Esophagus muscularis mucosa (tissue), 4 donors: ENCODE measurements around the gene WNT7A. TPM values are rescaled to one million over a fixed set of nuclear protein-coding genes. Genes with fewer than 3 reads are reported as not detected.

Source experiments
- DNase-seq: peaks from one replicate; pipeline ENCODE4 v3.0.0-alpha.2; 2017; ENCODE audit errors: extremely low spot score
- H3K27ac ChIP-seq, 4 donors: fragments of 200-600 bp; sonication (generic); replicated peaks in 1 of 4; 1 replicate in 3 of 4; 2 replicates in 1 of 4; pipeline ENCODE4 v1.5.1; 2016 to 2019; ENCODE audit warnings: mild to moderate bottlenecking in 1 of 4
- H3K27me3 ChIP-seq, 4 donors: fragments of 200-600 bp; sonication (generic); one replicate each; pipeline versions ENCODE4 v1.5.1 to v1.6.0; 2016 to 2019
- H3K36me3 ChIP-seq, 4 donors: fragments of 200-600 bp; sonication (generic); one replicate each; pipeline ENCODE4 v1.5.1; 2016 to 2019
- H3K4me1 ChIP-seq, 4 donors: fragments of 200-600 bp; sonication (generic); one replicate each; pipeline ENCODE4 v1.5.1; 2016 to 2019
- H3K4me3 ChIP-seq, 4 donors: fragments of 200-600 bp; sonication (generic); 1 replicate in 2 of 4; 2 replicates in 2 of 4; pipeline ENCODE4 v1.5.1; 2016 to 2019; ENCODE audit warnings: mild to moderate bottlenecking in 4 of 4, moderate library complexity in 1 of 4
- H3K9me3 ChIP-seq, 4 donors: fragments of 200-600 bp; sonication (generic); 1 replicate in 3 of 4; 2 replicates in 1 of 4; pipeline ENCODE4 v1.5.1; 2016 to 2019
- EP300 ChIP-seq: sonication (generic); formaldehyde crosslinking; IDR thresholded peaks from one replicate; pipeline ENCODE4 v1.6.1; 2017; ENCODE audit warnings: antibody characterized with exemption
- POLR2A ChIP-seq: fragments of 450-650 bp; IDR thresholded peaks from one replicate; pipeline ENCODE4 v1.6.1; 2017; ENCODE audit warnings: antibody characterized with exemption, moderate library complexity, mild to moderate bottlenecking, low read depth
- POLR2AphosphoS5 ChIP-seq, 2 donors: sonication (generic); formaldehyde crosslinking; IDR thresholded peaks; one replicate each; pipeline ENCODE4 v1.6.1; 2017; ENCODE audit warnings: antibody characterized with exemption in 2 of 2
- WGBS: methylation state at CpG from one replicate; pipeline ENCODE4 v1.1.5; 2018; 5-methylcytosine and 5-hydroxymethylcytosine counted together
- intact Hi-C: fragments of 100-400 bp; cut with DNase I; formaldehyde crosslinking; loops from one replicate; pipeline ENCODE4 v1.15.1; 2023
- total RNA-seq, 4 donors: library from RNA; depleted of rRNA; stranded (reverse); fragments of >200 nt; gene quantifications; one replicate each; pipeline versions ENCODE4 v1.1.0 to v1.2.1, GENCODE V29; 2016
- TF ChIP-seq, protein P1 (sequence below), 3 experiments: fragments of 200-600 bp in 2 of 3; fragments of 450-650 bp in 1 of 3; sonication (generic) in 2 of 3; IDR thresholded peaks; one replicate each; pipeline ENCODE4 v1.5.1; 2017 to 2019; ENCODE audit warnings: antibody characterized with exemption in 3 of 3, mild to moderate bottlenecking in 2 of 3, moderate library complexity in 1 of 3

The WNT7A gene
- total RNA-seq, 4 donors from 2014 or later: not detected

DNA sequence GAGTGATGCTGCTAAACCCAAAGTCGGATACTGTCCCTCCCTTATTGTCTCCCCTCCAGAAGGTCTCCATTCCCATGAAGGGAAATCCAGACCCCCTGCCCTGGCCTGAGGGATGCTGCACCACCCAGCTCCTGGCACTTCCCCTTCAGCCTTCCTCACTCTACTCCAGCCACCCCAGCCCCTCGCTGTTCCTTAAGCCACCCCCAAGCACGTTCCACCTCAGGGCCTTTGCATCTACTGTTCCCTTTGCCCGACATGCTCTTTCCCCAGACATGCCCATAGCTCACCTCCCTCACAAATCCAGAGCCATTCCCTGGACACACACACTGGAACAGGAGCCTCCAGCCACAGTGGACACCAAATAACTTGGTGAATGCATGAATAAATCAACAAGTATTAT is 8.1 kb downstream of the WNT7A start:
- Histone ChIP-seq H3K4me3 (no peak overlapping the region), H3K4me1 (no peaks in the 10 kb centered on the region), H3K27me3 (peaks cover 0 to 42% (median 3%) of the 10 kb centered on the region in 4 donors), H3K9me3 (peaks cover 0 to 10% (median 8%) of the 10 kb centered on the region in 4 donors), H3K27ac (no peak overlapping the region), H3K36me3 (no peaks in the 10 kb centered on the region)
- TF ChIP-seq, protein P1, sequence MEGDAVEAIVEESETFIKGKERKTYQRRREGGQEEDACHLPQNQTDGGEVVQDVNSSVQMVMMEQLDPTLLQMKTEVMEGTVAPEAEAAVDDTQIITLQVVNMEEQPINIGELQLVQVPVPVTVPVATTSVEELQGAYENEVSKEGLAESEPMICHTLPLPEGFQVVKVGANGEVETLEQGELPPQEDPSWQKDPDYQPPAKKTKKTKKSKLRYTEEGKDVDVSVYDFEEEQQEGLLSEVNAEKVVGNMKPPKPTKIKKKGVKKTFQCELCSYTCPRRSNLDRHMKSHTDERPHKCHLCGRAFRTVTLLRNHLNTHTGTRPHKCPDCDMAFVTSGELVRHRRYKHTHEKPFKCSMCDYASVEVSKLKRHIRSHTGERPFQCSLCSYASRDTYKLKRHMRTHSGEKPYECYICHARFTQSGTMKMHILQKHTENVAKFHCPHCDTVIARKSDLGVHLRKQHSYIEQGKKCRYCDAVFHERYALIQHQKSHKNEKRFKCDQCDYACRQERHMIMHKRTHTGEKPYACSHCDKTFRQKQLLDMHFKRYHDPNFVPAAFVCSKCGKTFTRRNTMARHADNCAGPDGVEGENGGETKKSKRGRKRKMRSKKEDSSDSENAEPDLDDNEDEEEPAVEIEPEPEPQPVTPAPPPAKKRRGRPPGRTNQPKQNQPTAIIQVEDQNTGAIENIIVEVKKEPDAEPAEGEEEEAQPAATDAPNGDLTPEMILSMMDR (IDR thresholded peaks at IDR 0.05): no peak
- no peak for TF ChIP-seq POLR2A
- TF ChIP-seq POLR2AphosphoS5 (IDR thresholded peaks at IDR 0.05): no peak
- TF ChIP-seq EP300: no peak
- no peak for DNase-seq
- 55% methylated on average over 4 of the region's 4 CpGs for WGBS
- intact Hi-C loops: no loop called here

DNA sequence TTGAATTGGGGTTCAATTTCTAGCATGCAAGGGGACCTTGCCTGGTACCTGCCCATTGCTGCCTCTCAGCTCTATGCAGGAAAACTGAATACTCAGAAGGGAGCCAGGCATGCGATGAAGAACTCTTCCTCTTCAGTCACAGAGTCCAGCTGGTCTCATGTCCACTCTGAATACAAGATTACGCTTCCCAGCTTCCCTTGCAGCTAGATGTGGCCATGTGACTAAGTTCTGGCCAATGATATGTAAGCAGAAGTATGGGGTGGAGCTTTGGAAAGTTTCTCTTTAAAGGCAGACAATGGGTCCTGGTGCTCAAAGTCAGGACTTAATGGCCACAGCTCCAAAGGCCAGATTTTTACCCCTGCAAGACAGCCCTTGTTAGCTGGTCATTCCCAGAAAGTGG is 9.0 kb downstream of the WNT7A start:
- DNase-seq: no peak
- TF ChIP-seq POLR2AphosphoS5 (IDR thresholded peaks at IDR 0.05) (no peak), EP300 (no peak), POLR2A (no peak)
- TF ChIP-seq, protein P1 (IDR thresholded peaks at IDR 0.05): no peak
- no peaks in the 10 kb centered on the region for H3K4me1 ChIP-seq
- intact Hi-C loops: no loop called here
- H3K36me3 ChIP-seq: no peaks in the 10 kb centered on the region
- peaks cover 0 to 10% (median 8%) of the 10 kb centered on the region in 4 donors for H3K9me3 ChIP-seq
- H3K27ac ChIP-seq: no peak overlapping the region
- WGBS: 95% methylated on average over 2 of the region's 2 CpGs
- H3K4me3 ChIP-seq: no peak overlapping the region
- H3K27me3 ChIP-seq: peaks cover 0 to 42% (median 0%) of the 10 kb centered on the region in 4 donors

DNA sequence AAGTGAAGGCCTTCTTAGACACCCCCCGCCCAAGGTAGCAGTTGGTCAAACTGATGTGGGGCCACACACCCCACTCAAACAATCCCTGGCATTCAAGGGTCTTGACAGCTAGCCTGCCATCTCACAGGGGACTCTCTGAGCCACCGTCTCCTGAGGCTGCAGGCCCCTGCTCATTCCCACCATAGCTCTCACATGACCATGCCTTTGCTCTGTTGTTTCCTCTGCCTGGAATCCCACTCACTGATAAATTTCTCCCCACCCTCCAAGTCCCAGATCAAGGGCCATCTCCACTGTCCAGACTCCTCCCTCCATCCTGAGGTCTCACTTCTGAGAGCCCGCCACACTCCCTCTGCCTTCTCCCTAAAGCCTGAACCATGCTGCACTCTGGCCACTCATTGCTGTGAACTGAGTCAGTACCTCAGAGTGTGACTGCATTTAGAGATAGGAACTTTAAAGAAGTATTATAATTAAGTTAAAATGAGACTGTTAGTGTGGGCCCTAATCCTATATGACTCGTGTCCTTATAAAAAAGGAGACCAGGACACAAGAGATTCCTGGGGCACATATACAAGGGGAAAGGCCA is 10.0 kb downstream of the WNT7A start:
- Histone ChIP-seq H3K27me3 (peaks cover 0 to 41% (median 0%) of the 10 kb centered on the region in 4 donors), H3K27ac (no peak overlapping the region), H3K4me3 (no peak overlapping the region), H3K36me3 (no peaks in the 10 kb centered on the region), H3K4me1 (no peaks in the 10 kb centered on the region), H3K9me3 (peaks cover 0 to 10% (median 8%) of the 10 kb centered on the region in 4 donors)
- TF ChIP-seq, protein P1 (IDR thresholded peaks at IDR 0.05): no peak
- TF ChIP-seq POLR2AphosphoS5 (IDR thresholded peaks at IDR 0.05) (no peak), EP300 (no peak), POLR2A (no peak)
- DNase-seq: no peak
- 79% methylated on average over 4 of the region's 4 CpGs for WGBS
- intact Hi-C loops: no loop called here

DNA sequence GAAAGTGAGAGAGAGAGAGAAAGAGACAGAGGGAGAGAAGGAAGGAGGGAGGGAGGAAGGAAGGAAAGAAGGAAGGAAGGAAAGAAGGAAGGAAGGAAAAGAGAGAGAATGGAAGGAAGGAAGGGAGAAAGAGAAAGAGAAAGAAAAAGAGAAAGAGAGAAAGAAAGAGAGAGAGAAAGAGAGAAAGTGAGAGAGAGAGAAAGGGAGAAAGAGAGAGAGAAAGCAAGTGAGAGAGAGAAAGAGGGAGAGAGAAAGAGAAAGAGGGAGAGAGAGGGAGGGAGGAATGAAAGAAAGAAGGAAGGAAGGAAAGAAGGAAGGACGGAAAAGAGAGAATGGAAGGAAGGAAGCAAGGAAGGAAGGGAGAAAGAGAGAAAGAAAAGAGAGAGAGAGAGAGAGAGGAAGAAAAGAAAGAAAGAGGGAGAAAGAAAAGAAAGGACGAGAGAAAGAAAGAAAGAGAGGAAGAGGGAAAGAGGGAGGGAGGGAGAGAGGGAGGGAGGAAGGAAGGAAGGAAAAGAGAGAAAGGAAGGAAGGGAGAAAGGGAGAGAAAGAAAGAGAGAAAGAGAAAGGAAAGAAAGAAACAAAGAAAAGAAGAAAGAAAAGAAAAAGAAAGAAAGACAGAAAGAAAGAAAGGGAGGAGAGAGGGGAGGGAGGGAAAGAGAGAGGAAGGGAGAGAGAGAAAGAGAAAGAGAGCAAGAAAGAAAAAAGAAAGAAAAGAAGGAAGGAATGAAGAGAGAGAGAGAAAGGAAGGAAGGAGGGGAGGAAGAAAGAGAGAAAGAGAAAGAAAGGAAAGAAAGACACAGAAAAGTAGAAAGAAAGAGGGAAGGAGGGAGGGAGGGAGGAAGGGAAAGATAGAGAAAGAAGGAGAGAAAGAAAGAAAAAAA is 10.8 kb downstream of the WNT7A start:
- Histone ChIP-seq H3K27ac (no peak overlapping the region), H3K4me3 (no peak overlapping the region), H3K9me3 (peaks cover 0 to 10% (median 8%) of the 10 kb centered on the region in 4 donors), H3K4me1 (no peaks in the 10 kb centered on the region), H3K27me3 (peaks cover 0 to 44% (median 0%) of the 10 kb centered on the region in 4 donors), H3K36me3 (no peaks in the 10 kb centered on the region)
- TF ChIP-seq EP300 (no peak), POLR2A (no peak), POLR2AphosphoS5 (IDR thresholded peaks at IDR 0.05) (no peak)
- TF ChIP-seq, protein P1 (IDR thresholded peaks at IDR 0.05): no peak
- WGBS: 66% methylated on average over 2 of the region's 2 CpGs
- no peak for DNase-seq
- intact Hi-C loops: no loop called here
